NCI-H1048 (cell line): Measurements from ENCODE around the gene SEMA3B.
"Not testable (repeated sequence)": the region's sequence is repeated elsewhere in the genome, so short reads cannot be mapped to it uniquely, and the experiment has no call there.

ENCODE experiments used
- DNase-seq: peaks from one replicate; lab custom pipeline; 2025; lab: John Stamatoyannopoulos, UW

SEMA3B gene

DNA sequence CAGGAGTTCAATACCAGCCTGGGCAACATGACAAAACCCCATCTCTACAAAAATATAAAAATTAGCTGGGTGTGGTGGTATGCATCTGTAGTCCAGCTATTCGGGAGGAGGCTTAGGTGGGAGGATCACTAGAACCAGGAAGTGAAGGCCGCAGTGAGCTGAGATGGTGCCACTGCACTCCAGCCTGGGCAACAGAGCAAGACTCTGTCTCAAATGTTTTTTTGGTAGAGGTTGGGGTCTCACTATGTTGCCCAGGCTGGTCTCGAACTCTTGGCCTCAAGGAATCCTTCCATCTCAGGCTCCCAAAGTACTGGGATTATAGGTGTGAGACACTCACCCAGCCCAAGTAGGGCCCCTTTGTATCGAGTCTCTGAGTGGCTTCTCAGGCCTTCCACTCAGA lies 25.1 kb downstream of the SEMA3B start:
- no peak for DNase-seq

DNA sequence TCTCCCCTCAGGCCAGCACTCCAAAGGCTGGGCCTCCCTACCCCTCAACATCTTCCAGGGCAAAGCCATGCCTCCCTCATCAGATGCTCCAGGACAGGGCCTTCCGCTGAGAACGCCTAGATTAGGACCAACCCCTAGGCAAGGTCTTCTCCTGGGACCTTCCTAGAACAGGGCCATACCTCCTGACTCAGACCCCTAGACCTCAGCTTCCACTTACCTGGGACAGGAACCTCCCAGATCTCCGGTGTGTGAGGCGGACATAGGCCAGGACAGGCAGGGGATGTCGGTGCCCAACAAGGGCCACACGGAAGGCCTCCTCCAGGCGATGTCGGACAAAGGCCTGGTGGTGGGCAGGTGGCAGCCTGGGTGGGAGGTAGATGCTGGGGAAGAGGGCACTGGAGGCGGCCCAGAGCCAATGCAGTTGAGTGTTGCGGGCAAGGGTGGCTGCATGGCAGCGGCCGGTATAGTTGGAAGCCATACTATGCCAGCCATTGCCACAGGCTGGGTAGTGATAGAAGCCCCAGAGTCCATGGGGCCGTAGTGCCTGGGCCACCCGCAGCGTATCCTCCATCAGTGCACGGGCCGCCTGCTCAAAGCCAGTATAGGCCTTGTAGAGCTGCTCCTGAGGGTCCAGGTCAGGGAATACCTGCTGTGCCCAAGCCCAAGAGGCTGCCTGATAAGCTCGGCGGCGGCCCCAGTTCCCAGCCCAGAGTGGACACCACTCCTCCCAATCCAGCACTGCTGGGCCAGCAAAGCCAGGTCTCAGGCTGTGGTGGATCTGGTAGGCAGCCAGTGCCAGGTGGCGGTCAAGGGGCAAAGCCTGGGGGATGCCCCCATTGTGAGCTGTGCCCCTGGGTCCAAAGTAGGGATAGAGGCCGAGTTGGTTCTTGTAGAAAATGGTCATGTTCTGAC lies 25.8 kb downstream of the SEMA3B start:
- no peak for DNase-seq

DNA sequence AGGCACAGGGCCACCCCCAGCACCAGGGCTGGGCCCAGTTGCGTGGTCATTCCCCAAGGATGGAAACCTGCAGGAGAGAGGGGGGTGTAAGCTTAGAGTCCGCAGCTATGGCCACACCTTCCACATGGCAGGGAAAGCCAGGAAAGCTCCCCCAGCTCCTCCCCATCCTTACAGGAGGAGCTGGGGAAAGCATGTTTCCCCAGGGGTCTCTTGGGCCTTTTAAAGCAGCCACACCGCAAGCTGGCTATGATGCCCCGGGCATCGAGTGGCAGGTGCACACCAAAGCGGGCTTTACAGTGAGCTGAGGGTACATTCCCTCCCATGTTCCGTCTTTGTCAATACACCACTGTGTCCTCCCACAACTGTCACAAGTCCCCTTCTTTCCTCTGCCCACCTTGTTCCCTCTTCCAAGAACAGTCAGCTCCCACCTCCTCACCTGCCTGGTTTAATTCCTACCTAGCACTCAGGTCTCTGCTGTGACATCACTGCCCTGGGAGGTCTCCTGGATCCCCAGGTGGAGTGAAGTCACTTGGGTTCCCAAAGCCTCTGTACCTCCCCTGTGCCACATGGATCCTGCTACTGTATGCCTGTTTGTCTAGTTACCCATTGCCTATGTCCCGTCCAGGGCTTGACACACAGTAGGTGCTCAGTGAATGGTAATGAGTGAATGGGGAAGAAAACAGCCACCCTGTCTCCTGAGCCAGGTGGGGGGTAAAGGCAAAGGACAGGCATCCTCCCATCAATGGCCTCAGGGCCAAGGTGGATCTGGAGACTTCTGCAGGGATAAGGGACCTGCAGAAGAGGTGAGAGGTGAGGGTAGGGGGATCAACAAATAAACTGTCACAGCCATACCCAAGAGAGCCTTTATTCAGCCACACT lies 26.8 kb downstream of the SEMA3B start:
- no peak for DNase-seq

DNA sequence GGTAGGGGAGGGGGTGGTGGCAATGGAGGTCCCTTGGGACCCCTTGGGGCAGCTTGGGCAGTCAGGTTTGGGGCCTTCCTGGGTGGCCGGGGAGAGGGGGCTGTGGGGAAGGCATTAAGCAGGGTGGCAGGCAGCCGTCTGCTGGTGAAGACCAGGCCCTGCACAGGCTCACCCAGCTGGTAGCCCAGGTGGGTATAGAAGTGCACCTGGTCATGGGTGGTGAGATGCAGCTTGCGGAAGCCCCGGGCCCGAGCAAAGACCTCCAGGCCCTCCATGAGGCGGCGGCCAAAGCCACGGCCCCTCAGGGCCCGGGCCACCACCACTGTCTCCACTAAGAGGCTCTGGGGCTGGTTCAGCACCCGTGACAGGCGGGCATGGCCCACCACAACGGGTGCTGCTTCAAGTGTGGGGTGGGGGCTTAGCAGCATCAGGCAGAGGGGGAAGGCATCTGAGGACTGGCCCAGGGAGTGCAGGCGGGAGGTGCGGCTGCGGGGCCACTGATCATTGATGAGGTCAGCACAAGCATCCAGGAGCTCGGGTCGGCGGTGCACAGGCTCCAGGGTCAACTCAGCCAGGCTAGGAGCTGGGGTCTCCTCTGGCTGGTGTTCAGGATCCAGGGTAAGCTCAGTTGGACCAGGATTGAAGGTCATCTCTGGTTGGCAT lies 27.9 kb downstream of the SEMA3B start:
- no peak for DNase-seq

DNA sequence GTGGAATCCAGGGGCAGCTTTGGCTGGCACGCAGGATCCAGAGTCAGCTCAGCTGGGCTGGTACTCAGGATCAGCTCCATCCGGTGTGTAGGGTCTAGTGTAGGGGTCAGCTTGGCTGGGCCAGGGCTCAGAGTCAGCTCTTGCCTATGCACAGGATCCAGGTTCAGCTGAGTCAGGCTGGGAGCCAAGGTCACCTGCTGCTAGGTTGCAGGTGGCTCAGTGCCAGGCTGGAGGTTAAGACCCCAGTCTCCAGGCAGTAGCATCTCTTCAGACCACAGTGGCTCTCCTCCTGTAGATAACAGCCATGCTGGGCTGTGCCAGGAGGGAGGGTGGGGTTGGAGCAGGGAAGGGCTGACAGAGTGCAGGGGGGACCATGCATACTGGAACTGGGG lies 28.4 kb downstream of the SEMA3B start:
- no peak for DNase-seq

DNA sequence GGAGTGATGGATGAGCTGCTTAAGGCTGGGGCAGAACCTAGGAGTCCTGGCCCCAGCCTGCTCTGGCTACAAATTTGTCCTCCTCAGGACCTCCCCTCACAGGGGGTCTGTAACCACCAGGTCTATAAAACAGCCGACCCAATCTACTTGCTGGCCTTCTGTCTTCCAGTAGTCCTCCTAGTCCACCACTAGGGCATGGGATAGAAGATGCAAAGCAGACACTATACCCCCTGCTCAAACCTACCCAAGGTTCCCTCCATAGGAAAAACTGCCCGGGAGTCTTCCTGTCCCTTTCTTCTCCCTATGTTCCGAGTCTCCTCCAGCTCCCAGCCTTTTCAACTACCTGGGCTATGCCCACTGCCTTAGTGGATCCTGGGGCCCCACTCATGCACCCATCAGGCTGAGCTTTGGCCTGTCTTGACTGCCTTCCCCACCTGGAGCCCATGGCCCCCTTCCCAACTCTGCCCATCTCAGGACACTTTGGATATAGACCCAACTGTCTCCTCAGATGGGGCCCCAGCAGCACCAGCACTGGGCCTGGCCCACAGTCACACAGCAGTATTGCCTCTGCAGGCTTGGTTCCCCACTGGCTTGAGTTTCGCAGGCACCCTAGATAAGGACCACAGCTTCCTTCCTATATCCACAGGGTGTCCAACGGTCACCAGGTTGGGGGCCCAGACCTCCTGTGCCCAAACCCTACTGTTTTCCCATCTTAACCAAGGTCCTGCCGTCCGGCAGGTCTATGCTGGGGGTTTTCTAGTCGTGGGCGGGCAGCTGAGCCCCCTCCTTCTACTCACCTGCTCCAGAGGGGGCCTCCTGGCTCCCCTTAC lies 29.2 kb downstream of the SEMA3B start:
- no peak for DNase-seq

DNA sequence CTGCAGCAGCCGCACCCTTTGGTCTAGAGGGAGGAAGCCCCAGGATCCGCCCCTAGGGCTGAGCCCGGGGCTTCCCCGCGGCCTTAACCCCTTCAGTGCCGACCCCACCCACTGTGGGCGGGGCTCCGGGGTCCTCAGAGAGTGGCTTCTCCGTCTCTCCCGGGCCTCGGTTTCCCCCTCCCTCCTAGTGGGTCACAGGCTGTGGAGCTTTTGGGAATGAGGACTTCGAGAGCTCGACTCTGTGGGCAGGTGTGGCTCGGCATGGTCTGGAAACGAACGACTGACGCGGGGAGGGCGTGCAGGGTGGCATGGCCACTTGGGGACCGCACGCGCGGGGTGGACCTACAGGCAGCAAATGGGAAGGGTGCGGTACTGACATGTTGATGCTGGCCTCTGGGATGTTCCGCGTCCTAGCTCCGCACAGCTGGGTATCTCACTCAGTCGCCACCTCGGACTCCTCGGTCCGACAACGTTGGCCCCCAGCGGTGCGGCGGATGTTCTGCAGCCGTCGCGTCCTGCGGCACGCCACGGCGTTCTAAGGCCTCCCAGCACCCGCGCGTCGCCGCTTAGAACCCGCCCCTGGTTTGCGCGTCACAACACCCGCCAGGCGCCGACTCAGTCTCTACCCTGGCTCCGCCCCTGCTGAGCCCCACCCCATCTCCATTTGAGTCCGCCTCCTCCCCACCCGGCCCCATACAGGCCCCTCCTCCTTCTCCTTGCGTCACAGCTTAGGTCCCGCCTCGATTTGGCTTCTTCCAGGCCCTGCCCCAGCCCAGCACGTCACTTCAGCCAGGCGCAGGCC lies 30.1 kb downstream of the SEMA3B start, which contains the start of the genes HYAL3 and NAA80:
HYAL3 (minus strand) TSS at position 570 of the 802 bp plus-strand sequence. CDS start 3,803 bp downstream, outside the sequence.
NAA80 (minus strand) TSS at position 570 of the 802 bp plus-strand sequence. CDS start 1,942 bp downstream, outside the sequence.
- DNase-seq: peak; percentile 95

DNA sequence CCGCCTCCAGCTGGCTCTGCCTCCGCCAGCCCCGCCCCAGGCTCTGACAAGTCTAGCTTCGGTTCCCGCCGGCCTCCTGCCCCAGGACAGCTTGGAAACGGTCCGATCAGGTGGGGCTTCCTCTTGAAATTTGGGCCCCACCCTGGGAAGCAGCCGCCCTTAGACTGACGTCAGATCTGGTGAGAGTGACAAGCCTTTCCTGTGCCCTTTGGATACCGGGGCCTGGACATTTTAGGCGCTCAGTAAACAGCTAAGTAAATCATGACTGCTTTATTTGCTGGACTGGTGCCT lies 30.6 kb downstream of the SEMA3B start:
- DNase-seq: no peak

DNA sequence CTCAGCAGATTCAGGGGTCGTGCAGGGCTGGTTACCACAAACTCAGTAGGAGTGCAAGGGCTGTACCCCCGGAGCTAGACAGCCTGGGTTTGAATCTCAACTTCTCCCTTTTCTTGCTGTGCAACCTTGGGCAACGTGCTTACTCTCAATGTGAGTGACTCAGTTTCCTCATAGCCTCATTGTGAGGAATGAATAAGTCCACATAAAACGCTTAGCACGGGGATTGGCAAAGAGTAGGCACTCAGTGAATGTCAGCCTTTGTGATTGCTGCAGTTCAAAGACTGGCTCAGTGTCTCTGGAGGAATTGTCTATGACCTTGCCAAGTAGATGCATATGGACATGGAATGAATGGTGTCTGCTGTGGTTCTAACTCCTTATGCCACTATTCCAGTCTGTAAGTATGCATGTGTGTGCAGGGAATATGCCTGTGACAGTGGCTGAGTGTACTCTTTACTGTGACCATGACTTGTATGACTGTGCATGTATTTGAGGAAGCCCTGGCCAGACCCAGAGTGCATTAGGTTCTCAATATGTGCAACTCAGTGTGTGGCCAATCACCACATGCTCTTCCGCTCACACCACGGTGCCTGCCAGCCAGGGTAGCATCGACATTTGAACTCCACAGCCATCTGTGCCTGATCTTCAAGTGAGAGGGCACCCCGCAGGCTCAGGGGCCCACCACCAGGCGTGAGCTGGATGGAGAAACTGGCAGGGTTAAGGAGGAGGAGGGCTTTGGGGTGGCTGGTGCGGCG lies 31.2 kb downstream of the SEMA3B start:
- no peak for DNase-seq

DNA sequence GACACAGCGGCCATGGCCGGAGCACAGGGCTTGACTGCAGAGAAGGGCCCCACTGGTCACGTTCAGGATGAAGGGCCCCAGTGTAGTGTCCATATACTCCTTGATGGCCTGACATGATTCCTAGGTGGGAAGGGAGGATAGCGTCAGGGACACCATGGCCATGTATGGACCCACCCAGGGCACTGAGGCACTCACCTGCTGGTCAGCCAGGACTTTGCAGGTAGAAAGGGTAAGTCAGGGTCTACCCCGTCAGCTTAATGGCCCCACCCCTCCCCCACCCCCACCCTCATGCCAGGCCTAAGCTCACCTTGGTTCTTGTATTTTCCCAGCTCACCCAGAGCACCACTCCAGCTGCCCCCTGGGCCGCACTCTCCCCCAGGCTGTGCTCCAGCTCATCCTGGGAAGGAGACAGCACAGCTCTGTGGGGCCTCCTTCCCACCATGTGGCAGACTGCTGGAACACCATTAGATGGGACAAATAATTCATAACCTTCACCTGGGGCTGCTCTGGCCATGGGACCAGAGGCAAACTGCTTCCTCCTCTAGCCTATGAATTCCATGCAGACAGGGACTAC lies 31.8 kb downstream of the SEMA3B start:
- no peak for DNase-seq

DNA sequence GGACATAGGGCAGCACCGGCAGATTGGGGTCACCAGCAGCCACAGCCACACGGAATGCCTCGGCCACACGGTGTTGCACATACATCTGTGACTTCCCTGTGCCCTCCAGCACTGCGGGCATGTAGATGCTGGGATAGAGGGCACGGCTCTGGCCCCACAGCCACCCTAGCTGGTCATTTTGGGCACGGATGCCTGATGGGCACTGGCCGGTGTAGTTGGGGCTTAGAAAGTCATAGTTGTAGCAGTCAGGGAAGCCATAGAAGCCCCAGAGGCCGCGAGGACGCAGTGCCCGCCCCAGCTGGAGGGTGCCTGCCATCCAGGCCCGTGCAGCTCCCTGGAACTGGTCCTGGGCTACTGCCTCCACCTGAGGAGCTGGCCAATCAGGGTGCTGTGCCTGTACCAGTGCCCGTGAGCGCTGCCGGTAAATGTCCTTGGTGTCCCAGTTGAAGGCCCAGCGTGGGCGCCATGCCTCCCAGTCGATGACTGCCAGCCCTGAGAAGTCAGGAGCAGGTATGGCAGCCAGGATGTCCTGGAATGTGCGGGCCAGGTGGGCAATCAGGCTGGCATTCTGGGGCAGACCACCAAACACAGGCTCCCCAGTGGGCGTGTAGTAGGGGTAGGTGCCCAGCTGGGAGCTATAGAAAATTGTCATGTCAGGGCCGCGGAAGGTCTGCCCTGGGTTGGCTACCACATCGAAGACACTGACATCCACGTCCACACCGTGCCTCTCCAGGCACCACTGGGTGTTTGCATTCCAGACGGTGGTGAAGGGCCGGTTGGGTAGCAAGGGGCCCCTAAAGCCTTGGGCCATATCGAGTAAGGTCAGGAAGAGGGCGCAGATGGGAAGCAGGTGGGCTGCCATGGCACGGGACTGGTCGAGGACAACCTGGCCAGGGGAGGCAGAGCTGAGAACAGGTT lies 33.4 kb downstream of the SEMA3B start:
- no peak for DNase-seq

DNA sequence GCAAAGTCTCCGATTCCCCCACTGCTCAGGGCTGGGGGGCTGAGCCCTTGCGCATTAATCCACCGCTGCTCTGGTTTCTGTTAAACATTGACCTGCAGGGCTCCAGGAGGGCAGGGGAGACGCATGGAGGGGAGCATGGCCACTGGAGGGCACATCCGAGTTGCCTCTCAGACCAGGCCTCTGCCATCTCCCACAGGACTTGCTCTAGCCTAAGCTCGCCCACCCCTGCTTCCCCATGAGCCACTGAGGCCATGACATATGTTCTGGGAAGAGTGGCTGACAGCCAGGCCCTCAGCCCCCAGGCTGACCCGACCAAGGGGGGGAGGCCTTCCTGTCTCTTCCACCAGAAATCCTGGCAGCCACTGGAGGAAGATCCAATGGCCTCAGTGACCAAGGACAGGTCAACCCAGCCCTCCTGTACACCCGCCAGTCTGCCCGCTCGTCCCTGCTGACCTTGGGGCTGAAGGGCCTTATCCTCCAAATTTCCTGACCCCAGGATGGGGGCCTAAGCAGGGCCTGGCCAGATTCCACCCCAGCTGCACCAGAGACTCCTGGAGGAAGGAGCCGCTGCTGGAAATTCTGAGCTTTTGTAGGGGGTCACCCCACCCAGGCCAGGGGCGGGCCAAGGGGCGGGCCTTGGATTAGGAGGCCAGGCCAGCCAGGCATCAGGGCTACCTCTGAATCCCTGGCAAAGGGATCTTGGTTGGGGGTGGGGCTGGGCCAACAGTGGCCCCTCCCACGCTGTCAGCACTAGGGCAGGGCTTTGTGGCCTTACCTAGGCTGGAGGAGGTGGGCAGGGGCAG lies 34.3 kb downstream of the SEMA3B start, which contains the start of gene HYAL1:
HYAL1 (minus strand) TSS at position 562 of the 803 bp plus-strand sequence. CDS start 618 bp downstream, outside the sequence.
- no peak for DNase-seq

DNA sequence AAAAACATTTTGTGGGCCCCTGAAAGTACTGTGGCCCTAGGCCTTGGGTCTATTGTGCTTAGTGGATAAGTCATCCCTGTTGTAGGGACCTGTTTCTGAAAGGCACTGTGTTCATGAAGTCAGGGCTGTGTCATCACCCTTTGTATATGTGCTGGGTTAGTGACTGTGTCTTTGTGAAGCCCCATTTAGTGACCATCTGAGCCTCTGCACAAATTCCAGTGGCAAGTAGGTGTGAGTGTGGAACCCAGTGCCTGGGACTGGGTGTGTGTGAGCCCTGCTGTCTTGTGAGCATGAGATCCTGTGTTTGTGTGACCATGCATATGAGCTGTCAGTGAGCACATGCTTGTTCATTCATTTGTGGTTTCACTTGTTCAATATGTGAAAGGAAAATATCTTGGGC lies 35.7 kb downstream of the SEMA3B start:
- DNase-seq: no peak

DNA sequence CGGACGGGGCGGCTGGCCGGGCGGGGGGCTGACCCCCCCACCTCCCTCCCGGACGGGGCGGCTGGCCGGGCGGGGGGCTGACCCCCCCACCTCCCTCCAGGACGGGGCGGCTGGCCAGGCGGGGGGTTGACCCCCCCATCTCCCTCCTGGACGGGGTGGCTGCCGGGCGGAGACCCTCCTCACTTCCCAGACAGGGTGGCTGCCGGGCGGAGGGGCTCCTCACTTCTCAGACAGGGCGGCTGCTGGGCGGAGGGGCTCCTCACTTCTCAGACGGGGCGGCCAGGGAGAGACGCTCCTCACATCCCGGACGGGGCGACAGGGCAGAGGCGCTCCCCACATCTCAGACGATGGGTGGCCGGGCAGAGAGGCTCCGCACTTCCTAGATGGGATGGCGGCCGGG lies 43.1 kb downstream of the SEMA3B start:
- not testable (repeated sequence) for DNase-seq

DNA sequence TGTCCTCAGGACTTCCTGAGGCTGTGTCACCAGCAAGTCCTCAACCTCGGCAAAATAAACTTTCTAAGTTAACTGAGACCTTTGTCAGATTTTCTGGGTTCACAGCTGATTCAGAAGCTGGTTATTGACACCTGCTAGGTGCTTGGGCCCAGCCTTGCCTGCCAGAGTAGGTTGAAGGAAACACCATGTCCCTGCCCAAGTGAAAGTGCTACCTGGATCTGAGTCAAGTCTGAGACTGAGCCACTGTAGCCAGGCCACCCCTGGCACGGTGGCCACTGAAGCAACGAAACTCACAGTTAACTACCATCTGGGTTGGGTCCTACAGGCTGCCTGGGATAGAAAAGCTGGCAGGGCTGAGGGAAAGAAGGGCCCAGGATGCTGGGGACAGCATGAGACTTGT lies 45.4 kb downstream of the SEMA3B start:
- DNase-seq: no peak

DNA sequence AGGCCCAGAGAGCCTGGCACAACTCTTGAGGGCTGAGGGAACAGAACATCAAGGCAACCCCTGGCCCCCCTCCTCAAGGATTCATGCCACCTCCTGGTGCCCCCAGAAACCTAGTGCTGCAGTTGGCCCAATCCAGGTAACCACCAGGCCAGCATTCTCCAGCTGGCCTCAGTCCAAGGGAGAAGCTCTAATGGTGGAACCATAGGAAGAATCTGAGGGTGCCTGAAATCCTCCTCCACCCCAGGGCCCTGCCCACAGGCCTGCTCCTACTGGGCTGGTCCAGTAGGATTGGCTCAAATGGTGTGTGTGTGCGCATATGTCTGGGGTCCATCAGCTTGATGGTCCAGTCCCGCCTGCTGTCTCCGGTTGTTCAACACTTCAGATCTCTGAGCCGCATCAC lies 45.9 kb downstream of the SEMA3B start:
- DNase-seq: no peak

DNA sequence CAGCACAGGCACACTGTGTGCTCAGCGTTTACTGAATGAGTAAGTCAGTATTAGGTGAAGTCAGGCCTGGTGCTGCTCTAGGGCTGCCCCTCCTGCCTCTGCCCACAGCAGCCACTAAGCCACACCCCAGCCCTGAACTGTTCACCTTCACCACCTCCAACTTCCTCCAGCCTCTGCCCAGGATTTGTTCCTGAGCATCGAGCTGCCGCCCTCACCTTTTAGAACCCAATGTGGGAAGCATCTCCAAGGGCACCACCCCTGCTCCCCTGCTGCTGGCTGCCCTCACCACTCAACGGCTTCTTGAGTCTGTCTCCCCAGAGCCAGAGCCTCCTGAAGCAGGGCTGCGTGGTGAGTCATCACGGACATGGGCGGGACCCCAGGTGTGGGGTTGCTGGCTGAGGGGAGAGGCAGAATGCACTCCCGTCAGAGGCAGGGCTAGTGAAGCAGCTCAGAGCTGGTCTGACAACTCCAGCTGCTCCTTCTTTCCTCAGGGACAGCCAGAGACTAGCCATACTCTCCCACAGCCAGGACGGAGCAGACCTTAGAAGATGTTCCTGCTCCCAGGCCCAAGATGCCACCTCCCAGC lies 47.8 kb downstream of the SEMA3B start:
- no peak for DNase-seq
